OCI-LY1 (cell line): ENCODE measurements around the gene ITGB8.

Source experiments
- CTCF ChIP-seq: fragments of 200-600 bp; sonication (generic), shearing (Covaris generic); IDR thresholded peaks from 2 replicates; pipeline ENCODE4 v1.5.1; 2017; ENCODE audit warnings: mild to moderate bottlenecking, antibody characterized with exemption, low read length, moderate library complexity, mixed read lengths
- EZH2 ChIP-seq: fragments of 200-600 bp; sonication (generic), shearing (Covaris generic); IDR thresholded peaks from 2 replicates; pipeline ENCODE4 v1.8.0; 2017; ENCODE audit warnings: borderline replicate concordance, mixed run types, mild to moderate bottlenecking, antibody characterized with exemption, low read length, moderate library complexity, mixed read lengths

GRCh38 chr7:20331910-20332813 lies 1.5 kb downstream of the ITGB8 start:
- TF ChIP-seq EZH2 (no peak), CTCF (no peak)
